GM19468 (cell line): ENCODE measurements around the gene PRTG.
"Not testable (repeated sequence)": the region's sequence is repeated elsewhere in the genome, so short reads cannot be mapped to it uniquely, and the experiment has no call there.

Experiments
- ATAC-seq: cut with Tn5 transposase; IDR thresholded peaks from one replicate; pipeline ENCODE4 v1.9.1; 2021; ENCODE audit warnings: mild to moderate bottlenecking, moderate library complexity, moderate number of reproducible peaks; ENCODE audit not compliant: unreplicated experiment; ENCODE audit errors: extremely low read depth

PRTG gene

DNA sequence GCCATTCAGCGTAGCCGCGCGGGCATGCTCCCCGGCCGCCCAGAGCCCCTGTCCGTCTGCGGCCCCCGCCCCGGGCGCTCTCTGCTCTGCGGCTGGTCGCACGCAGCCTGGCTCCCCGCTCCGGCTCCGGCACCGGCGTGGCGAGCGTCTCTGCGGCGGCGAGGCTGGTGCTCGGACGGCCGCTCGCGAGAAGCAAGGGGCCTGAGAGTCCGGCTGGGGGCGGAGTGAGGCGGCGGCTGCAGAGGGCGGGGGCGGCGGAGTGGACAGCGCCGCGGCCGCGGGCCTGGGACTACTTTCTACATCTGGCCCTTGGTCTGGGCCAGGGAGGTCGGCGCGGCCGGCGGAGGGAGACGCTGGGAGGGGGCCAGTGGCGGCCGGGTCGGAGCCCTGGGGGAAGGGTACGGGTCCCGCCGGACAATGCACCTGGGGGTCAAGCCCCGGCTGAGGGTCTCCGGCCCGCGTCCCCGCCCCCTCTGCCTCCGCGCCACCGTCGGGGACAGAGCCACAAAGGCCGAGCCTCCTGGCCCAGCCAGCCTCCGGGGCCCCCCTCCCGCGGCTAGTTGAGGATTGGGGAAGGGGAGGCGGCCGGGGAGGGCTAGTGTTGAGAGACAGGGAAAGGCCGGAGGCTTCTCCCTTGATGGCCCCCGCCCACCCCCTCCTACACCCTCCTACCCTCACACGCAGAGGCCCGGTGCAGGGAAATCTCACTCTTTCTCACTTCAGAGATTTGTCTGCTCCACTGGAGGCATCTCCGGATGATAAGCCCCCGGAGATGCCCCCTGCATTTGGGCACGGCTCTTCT is at the start of gene PRTG:
Gene PRTG, minus strand, starts transcription at position 226 of the 802 bp plus-strand sequence. Its CDS starts 221 bp downstream, at position 5.
- no peak for ATAC-seq

- ATAC-seq, result no peak
Measured at GRCh38 chr15:55791551-55792400, 48.8 kb upstream of the PRTG start.

DNA sequence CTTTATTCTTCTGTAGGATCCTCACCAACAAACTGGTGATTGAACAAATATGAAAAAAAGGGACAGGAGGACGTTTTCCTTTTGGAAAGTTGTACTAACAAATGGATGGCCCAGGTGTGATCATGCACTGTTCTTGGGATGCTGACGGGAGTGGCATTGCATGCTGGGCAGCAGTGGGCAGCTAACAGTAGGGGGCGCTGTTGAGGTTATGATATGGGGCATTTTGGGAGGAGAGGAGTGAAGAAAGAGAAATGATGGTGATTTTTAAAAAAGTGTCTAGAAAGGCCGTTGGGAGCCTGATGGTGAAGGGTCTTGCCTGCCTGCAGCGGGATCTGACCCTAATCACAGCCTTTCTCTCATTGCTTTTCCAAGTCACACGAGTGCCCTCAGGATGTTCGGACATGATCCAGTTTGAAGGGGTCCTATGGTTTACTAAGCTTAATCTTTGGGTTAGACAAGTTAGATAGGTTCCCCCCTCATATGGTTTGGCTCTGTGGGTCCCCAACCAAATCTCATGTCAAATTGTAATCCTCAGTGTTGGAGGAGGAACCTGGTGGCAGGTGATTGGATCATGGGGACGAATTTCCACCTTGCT is 46.2 kb upstream of the PRTG start:
- ATAC-seq, result no peak

GRCh38 chr15:55786341-55786740 is 43.4 kb upstream of the PRTG start:
- ATAC-seq, result no peak

GRCh38 chr15:55785593-55785992 is 42.6 kb upstream of the PRTG start:
- not testable (repeated sequence) for ATAC-seq

DNA sequence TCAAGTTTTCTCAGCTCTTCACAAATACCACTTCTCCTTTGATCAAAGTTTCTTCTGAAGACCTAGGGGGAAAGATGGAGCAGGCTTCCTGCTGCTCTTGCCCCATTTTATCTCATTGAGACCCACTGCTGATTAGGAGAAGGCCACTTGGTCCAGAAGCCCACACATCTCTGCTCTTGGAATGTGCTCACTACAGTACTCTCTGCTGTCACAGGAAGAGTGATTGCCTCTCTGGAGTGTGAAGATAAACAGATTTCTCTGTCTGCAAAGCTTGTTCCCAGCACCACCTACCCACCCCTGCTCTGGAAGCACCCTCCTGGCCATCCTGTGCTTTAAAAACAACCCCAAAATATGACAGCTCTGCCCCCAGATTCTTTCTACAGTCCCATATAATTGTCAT is 41.3 kb upstream of the PRTG start:
- ATAC-seq, result no peak

GRCh38 chr15:55782901-55783300 is 39.9 kb upstream of the PRTG start:
- ATAC-seq, result no peak

GRCh38 chr15:55780292-55780691 is 37.3 kb upstream of the PRTG start:
- ATAC-seq, result no peak

DNA sequence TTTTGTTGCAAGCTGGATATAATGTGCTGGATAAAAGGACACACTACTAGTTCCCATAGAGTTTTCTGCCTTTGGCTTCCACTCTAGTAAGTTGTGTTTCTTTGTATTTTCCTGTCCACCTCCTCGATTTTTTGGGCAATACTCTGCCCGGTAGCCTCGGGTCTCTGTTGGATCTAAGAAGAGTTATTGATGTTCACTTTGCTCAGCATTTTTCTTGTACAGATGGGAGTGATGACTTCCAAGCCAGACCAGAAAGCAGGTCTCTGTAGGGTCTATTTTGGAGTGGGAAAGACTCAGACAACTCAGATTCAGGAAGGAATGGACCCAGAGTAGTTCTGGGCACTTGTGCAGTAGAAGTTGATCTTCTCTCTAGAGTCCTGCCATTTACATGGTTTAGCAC is 36.0 kb upstream of the PRTG start:
- ATAC-seq, result no peak

DNA sequence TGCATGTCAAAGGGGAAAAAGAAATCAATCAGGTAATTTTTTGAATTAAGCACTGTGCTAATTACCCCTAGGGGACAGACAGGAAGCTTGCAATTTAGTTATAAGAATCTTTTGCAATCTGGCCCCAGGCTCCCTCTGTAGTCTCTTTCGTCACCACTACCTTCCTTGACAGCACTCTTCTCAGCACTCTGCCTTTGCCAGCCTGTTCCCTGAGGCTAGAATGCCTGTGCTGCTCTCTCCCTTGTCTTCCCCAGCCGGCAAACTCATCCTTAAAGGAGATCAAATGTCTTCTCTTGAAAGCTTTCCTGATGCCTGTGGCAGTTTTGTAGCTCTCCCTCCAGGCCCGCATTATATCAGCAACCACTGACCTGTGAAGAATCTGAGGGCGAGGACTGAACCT is 32.4 kb upstream of the PRTG start:
- no peak for ATAC-seq

- ATAC-seq, result no peak
Measured at GRCh38 chr15:55774113-55774970, 31.4 kb upstream of the PRTG start.

- no peak for ATAC-seq
Measured at GRCh38 chr15:55770806-55771205, 27.9 kb upstream of the PRTG start.

DNA sequence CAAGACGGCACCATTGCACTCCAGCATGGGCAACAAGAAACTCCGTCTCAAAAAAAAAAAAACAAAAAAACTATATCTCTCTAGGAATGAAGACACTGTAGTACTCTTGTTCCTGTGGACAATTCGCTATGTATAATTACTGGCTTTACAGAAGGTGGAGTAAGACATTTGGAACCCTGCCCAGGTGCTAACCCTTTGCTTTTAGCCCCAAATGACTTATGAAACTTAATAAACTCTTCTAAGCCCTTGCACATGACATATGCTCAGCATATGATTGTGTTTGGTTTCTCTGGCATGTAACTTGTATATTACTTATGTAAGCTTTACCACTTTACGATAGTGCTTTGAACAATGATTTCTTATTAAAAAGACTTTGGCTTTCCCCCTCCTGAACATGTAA is 27.3 kb upstream of the PRTG start:
- no peak for ATAC-seq

DNA sequence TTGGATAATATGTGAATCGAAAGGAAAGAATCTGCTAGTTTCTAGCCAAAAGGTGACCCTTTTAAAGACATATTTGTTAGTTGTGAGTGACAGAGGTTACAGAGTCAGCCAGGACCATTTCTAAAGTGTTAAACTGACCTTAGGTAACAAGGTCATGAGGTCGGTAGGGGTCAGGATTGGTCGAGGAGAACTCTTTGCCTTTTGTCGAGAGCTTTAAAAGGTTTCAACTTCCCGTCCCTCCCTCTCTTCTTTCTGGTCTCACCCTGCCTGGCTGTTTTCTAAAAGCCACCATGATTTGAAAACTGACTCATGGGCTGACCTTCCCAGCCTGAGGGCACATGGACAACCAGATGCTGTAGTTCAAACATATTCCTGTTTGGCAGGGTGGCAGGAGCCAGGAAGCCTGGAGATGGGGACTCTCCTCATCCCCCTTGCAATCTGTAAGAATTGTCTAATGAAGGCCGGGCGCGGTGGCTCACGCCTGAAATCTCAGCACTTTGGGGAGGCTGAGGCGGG is 25.8 kb upstream of the PRTG start:
- no peak for ATAC-seq

DNA sequence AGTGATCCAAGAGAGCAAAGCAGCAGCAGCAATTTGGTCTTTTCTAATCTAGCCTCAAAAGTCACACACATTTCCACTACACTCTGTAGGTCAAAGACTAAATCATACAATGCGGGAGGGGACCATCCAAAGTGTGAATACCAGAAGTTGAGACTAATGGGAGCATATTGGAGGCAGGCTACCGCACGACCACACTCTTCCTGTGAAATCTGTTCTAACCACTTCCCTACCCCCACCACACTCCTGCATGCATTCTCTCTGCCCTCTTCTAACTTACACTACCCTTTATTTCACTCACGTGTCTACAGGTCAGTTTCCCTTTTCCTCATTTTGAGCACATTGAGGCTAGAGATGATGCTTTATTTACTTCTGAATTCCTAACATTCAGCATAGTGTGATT is 23.7 kb upstream of the PRTG start:
- ATAC-seq, result no peak

GRCh38 chr15:55764398-55764797 is 21.4 kb upstream of the PRTG start:
- ATAC-seq, result no peak

- no peak for ATAC-seq
Measured at GRCh38 chr15:55758580-55758986, 15.6 kb upstream of the PRTG start.

- not testable (repeated sequence) for ATAC-seq
Measured at GRCh38 chr15:55753433-55753832, 10.5 kb upstream of the PRTG start.

DNA sequence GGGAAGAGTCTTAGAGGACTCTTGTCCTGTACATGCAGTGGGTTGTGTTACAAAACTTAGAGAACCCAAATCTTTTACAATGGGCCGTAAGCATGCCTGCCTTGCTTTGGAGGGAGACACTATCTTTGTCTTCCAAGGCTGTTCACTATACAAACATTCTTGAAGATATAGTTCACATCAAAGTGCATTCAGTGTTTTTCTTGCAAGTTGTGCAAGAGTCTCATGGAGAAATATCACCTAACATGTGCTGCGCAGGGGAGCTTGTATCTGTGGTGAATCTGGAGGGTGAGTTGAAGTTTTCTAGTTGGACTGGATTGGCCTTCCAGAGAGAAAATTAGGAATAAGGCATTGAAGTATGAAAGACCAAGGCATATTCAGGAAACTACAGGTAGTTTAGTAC is 7.8 kb upstream of the PRTG start:
- ATAC-seq, result no peak
